HUES64 (cell line): ENCODE data around the gene CTPS1.

ENCODE experiments used
- H3K27ac ChIP-seq: 2 replicates; pipeline ENCODE4 v1.7.0; 2013; ENCODE audit warnings: low read depth, low read length, inconsistent platforms
- H3K27me3 ChIP-seq: 2 replicates; pipeline ENCODE4 v1.6.1; 2013; ENCODE audit warnings: mild to moderate bottlenecking, low read length; ENCODE audit not compliant: insufficient read depth
- H3K36me3 ChIP-seq: 2 replicates; pipeline ENCODE4 v1.6.1; 2013; ENCODE audit warnings: mild to moderate bottlenecking, low read length; ENCODE audit not compliant: insufficient read depth
- H3K4me1 ChIP-seq: 2 replicates; pipeline ENCODE4 v1.6.1; 2013; ENCODE audit warnings: mild to moderate bottlenecking, low read length, moderate library complexity; ENCODE audit not compliant: insufficient read depth
- H3K4me3 ChIP-seq: 2 replicates; pipeline ENCODE4 v1.5.1; 2013; ENCODE audit warnings: mild to moderate bottlenecking, low read length, moderate library complexity
- H3K9ac ChIP-seq: 2 replicates; pipeline ENCODE4 v1.6.1; 2013; ENCODE audit warnings: mild to moderate bottlenecking, low read depth, low read length
- H3K9me3 ChIP-seq: 2 replicates; pipeline ENCODE4 v1.6.1; 2013; ENCODE audit warnings: low read depth, low read length; ENCODE audit not compliant: insufficient read depth
- WGBS: fragments of 150-250, 120-280 bp; methylation state at CpG from one replicate; pipeline ENCODE4 v1.1.7; 2013; ENCODE audit warnings: missing lambda C conversion rate; 5-methylcytosine and 5-hydroxymethylcytosine counted together

Gene CTPS1

DNA sequence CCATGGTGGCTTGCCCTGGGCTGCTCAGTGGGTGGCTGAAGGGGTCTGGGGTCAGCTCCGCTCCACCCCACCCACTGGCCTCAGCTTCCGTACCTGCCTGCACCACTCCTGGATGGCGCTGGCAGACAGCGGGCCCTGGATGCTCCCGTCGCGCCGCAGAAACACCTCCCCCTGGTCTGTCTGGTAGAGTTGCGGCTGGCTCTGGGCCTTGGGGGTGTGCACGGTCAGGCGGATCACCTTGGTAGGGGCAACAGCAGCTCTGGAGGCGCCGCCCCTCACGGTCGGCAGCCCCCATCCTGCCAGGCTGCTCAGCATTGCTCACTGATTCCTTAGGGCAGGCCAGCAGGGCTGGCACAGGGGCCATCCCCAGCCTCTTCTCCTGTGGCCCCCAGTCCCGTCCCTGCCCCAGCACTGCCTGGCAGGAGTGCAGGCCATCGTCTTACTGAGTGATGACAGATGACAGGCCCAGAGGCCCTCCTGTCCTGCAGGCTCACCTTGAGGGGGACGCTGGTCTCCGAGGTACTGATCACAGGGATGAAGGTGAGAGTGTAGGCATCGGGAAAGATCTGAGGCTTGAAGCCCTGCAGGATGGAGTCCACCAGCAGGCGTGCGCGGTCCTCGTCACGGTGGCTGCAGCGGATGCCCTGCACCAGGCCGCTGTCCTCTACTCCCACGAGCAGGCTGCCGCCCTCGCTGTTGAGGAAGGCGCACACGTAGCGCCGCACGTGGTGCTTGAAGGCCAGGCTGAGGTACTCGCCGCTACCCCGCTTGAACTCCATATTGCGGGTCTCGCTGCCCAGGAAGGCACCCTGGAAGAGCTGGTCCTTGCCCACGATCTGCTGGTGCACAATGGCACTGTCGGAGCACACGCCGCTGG, 37.9 kb downstream of the CTPS1 start:
- H3K36me3 ChIP-seq, result peaks cover 59% of the 10 kb centered on the region
- 96% methylated on average over 44 of the region's 44 CpGs for WGBS
- H3K4me3 ChIP-seq, result no peak overlapping the region
- H3K9ac ChIP-seq, result no peak overlapping the region
- H3K27ac ChIP-seq, result no peak overlapping the region
- H3K4me1 ChIP-seq, result peaks cover 3% of the 10 kb centered on the region; the same call in 1 of the 2 replicates
- no peaks in the 10 kb centered on the region for H3K9me3 ChIP-seq
- H3K27me3 ChIP-seq, result no peaks in the 10 kb centered on the region

- no peak overlapping the region for H3K4me3 ChIP-seq
- H3K27ac ChIP-seq, result no peak overlapping the region
- peaks cover 52% of the 10 kb centered on the region for H3K36me3 ChIP-seq
- H3K4me1 ChIP-seq, result peaks cover 3% of the 10 kb centered on the region; the same call in 1 of the 2 replicates
- WGBS, result 96% methylated on average over 8 of the region's 8 CpGs
- no peaks in the 10 kb centered on the region for H3K27me3 ChIP-seq
- no peaks in the 10 kb centered on the region for H3K9me3 ChIP-seq
- no peak overlapping the region for H3K9ac ChIP-seq
Observed at GRCh38 chr1:41018018-41018410, 38.5 kb downstream of the CTPS1 start.

GRCh38 chr1:41019353-41019745, 39.9 kb downstream of the CTPS1 start:
- H3K4me3 ChIP-seq, result no peak overlapping the region
- WGBS, result 87% methylated on average over 2 of the region's 2 CpGs
- peaks cover 3% of the 10 kb centered on the region; the same call in 1 of the 2 replicates for H3K4me1 ChIP-seq
- no peak overlapping the region for H3K27ac ChIP-seq
- H3K36me3 ChIP-seq, result peaks cover 40% of the 10 kb centered on the region
- H3K9me3 ChIP-seq, result no peaks in the 10 kb centered on the region
- no peak overlapping the region for H3K9ac ChIP-seq
- H3K27me3 ChIP-seq, result no peaks in the 10 kb centered on the region

GRCh38 chr1:41020109-41020576, 40.6 kb downstream of the CTPS1 start:
- WGBS, result 95% methylated on average over 17 of the region's 17 CpGs
- Histone ChIP-seq H3K27me3 (no peaks in the 10 kb centered on the region), H3K4me1 (peaks cover 3% of the 10 kb centered on the region; the same call in 1 of the 2 replicates), H3K36me3 (peaks cover 32% of the 10 kb centered on the region), H3K9me3 (no peaks in the 10 kb centered on the region), H3K27ac (no peak overlapping the region), H3K9ac (no peak overlapping the region), H3K4me3 (no peak overlapping the region)

DNA sequence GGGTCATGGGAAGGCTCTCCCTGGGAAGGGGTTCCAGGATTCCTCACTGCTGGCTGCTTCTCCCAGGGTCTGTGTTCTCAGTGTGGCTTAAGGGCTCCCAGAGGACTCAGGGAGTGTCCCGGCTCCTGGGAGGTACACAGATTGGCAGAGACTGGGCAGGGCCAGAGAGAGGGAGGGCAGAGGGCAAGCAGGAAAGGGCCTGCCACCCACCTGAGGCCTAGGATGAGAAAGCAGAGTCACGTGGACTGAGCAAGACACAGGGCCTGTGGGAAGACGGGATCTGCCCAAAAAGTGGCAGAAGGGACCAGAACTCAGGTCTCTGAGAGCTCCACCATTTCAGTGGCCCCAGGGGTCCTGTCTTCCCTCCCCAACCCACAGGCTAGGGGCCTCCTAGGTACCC, 41.2 kb downstream of the CTPS1 start:
- Histone ChIP-seq H3K27me3 (no peaks in the 10 kb centered on the region), H3K9ac (no peak overlapping the region), H3K9me3 (no peaks in the 10 kb centered on the region), H3K36me3 (peaks cover 27% of the 10 kb centered on the region), H3K4me3 (no peak overlapping the region), H3K27ac (no peak overlapping the region), H3K4me1 (peaks cover 3% of the 10 kb centered on the region; the same call in 1 of the 2 replicates)
- 94% methylated on average over 3 of the region's 3 CpGs for WGBS

DNA sequence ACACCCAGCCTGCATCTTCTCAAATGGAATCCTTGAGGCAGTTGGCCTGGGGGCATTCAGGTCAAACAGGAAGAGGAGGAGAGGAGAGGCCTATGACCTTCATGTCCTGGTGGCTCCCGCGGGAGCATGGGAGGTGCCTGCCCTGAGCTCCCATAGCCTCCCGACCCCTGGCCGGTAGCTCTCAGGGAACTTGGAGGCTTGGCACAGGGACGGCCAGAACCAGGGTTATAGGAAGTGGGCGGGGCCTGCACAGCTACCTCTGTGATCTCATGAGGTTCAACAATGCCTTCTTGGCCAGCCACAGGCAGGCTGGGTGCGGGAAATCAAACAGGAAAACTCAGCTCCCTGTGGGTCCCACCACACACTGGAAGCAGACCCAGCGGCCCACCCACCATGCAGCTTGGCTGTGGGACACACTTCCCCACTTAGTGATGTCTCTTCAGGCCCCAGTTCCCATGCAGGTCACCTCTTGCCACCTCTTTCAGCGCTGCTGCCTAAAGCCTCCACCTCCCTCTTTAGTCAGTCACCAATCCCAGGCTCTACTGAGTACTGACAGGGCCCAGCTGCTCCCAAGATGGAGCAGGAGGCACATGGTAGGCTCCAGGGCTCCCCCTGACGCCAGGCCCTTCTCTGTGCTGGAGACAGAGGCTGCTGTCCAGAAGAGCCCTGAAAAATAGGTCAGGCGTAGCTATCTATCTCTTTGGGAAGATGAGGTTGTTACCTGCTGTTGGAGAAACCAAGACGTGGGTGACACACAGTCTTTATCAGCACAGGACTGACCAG, 42.2 kb downstream of the CTPS1 start, which contains the start of gene SLFNL1:
Gene SLFNL1, minus strand, starts transcription at position 200 of the 783 bp plus-strand sequence. CDS start 1,065 bp downstream, outside the sequence.
- H3K4me1 ChIP-seq, result peaks cover 3% of the 10 kb centered on the region; the same call in 1 of the 2 replicates
- no peak within 1 kb of the TSS for H3K4me3 ChIP-seq
- no peaks in the 10 kb centered on the region for H3K9me3 ChIP-seq
- 79% methylated on average over 12 of the region's 12 CpGs for WGBS
- peaks cover 18% of the 10 kb centered on the region for H3K36me3 ChIP-seq
- no peaks in the 10 kb centered on the region for H3K27me3 ChIP-seq
- H3K9ac ChIP-seq, result no peak within 1 kb of the TSS
- no peak within 1 kb of the TSS for H3K27ac ChIP-seq

- Histone ChIP-seq H3K27me3 (no peaks in the 10 kb centered on the region), H3K27ac (no peak overlapping the region), H3K36me3 (peaks cover 11% of the 10 kb centered on the region), H3K9me3 (no peaks in the 10 kb centered on the region), H3K4me3 (no peak overlapping the region), H3K9ac (no peak overlapping the region), H3K4me1 (peaks cover 3% of the 10 kb centered on the region; the same call in 1 of the 2 replicates)
- 88% methylated on average over 10 of the region's 10 CpGs for WGBS
Observed at GRCh38 chr1:41022424-41022823, 42.9 kb downstream of the CTPS1 start.

- WGBS, result 84% methylated on average over 5 of the region's 5 CpGs
- Histone ChIP-seq H3K4me3 (no peak overlapping the region), H3K27ac (no peak overlapping the region), H3K27me3 (no peaks in the 10 kb centered on the region), H3K36me3 (peaks cover 5% of the 10 kb centered on the region; the same call in 1 of the 2 replicates), H3K9ac (no peak overlapping the region), H3K4me1 (peaks cover 3% of the 10 kb centered on the region; the same call in 1 of the 2 replicates), H3K9me3 (no peaks in the 10 kb centered on the region)
Observed at GRCh38 chr1:41023279-41023990, 43.9 kb downstream of the CTPS1 start.

GRCh38 chr1:41024953-41025352, 45.5 kb downstream of the CTPS1 start:
- no peak overlapping the region for H3K27ac ChIP-seq
- H3K27me3 ChIP-seq, result no peaks in the 10 kb centered on the region
- no peaks in the 10 kb centered on the region for H3K9me3 ChIP-seq
- no peak overlapping the region for H3K4me3 ChIP-seq
- 63% methylated on average over 2 of the region's 2 CpGs for WGBS
- H3K9ac ChIP-seq, result no peak overlapping the region
- peaks cover 5% of the 10 kb centered on the region; the same call in 1 of the 2 replicates for H3K36me3 ChIP-seq
- H3K4me1 ChIP-seq, result peaks cover 3% of the 10 kb centered on the region; the same call in 1 of the 2 replicates

GRCh38 chr1:41025979-41026819, 46.7 kb downstream of the CTPS1 start:
- Histone ChIP-seq H3K9ac (no peak overlapping the region), H3K9me3 (no peaks in the 10 kb centered on the region), H3K4me1 (no peaks in the 10 kb centered on the region; the same call in 1 of the 2 replicates), H3K4me3 (no peak overlapping the region), H3K36me3 (peaks cover 5% of the 10 kb centered on the region; the same call in 1 of the 2 replicates), H3K27ac (no peak overlapping the region), H3K27me3 (no peaks in the 10 kb centered on the region)
- 95% methylated on average over 4 of the region's 4 CpGs for WGBS
